K562 (cell line): ENCODE measurements around the gene MPRIP. TPM values are rescaled to one million over a fixed set of nuclear protein-coding genes. Genes with fewer than 3 reads are reported as not detected.

ENCODE experiments used
- ATAC-seq: fragments of 200-7000 bp; cut with Tn5 transposase; 3 replicates; pipeline ENCODE4 v1.9.1; 2020; ENCODE audit warnings: moderate library complexity
- BruUV-seq: library from RNA; stranded (reverse); fragments of 400-500 nt; replicated peaks from 2 replicates; lab custom pipeline; 2021; lab: Mats Ljungman, UMichigan
- CTCF ChIA-PET: fragments of 300-600 bp; formaldehyde crosslinking; extraction: SDS; loops from one replicate; lab custom pipeline; 2021; ENCODE audit warnings: low intra/inter-chr PET ratio; lab: Yijun Ruan, JAX
- POLR2A ChIA-PET: fragments of 300-600, 350-650 bp; sonication (Branson Sonifier 250); formaldehyde crosslinking; extraction: SDS; loops from one replicate; lab custom pipeline; 2021; ENCODE audit warnings: antibody characterized with exemption, inconsistent platforms; lab: Yijun Ruan, JAX
- DNase-seq, 4 experiments: peaks; one replicate each; pipeline versions ENCODE4 v3.0.0 to v3.0.0-alpha.2; 2011 to 2018; ENCODE audit warnings: low spot score in 3 of 4, mixed read lengths in 3 of 4; ENCODE audit errors: extremely low read depth in 1 of 4
- FAIRE-seq: peaks from 2 replicates; lab custom pipeline; 2011; peaks lifted over from hg19 to GRCh38; lab: Jason Lieb, UNC
- H2AFZ ChIP-seq: 2 replicates; pipeline ENCODE4 v1.6.0; 2011; ENCODE audit warnings: low read depth, low read length, control low read depth, inconsistent platforms
- H3K27ac ChIP-seq: fragments of 200-600 bp; 3 replicates; pipeline ENCODE4 v1.8.0; 2011; ENCODE audit warnings: low read depth, mild to moderate bottlenecking, control low read depth, inconsistent platforms, low read length, moderate library complexity, mixed read lengths; ENCODE audit errors: extremely low read depth
- H3K27me3 ChIP-seq, 2 experiments: fragments of 300-600 bp in 1 of 2; 2 replicates in 1 of 2; 3 replicates in 1 of 2; pipeline versions ENCODE4 v1.6.0 to v1.8.0; 2011; ENCODE audit warnings: inconsistent platforms in 2 of 2, low read length in 2 of 2, mild to moderate bottlenecking in 1 of 2, mixed read lengths in 1 of 2, moderate library complexity in 1 of 2; ENCODE audit not compliant: control insufficient read depth in 2 of 2, insufficient read depth in 2 of 2
- H3K36me3 ChIP-seq: fragments of 300-600 bp; 3 replicates; pipeline ENCODE4 v1.8.0; 2011; ENCODE audit warnings: mild to moderate bottlenecking, low read length, inconsistent platforms; ENCODE audit not compliant: control insufficient read depth, insufficient read depth
- H3K4me1 ChIP-seq, 2 experiments: fragments of 200-600 bp in 1 of 2; replicated peaks in 1 of 2; 2 replicates in 1 of 2; 3 replicates in 1 of 2; pipeline versions ENCODE4 v1.5.1 to v1.8.0; 2011; ENCODE audit warnings: inconsistent platforms in 2 of 2, low read length in 2 of 2, mild to moderate bottlenecking in 1 of 2, mixed read lengths in 1 of 2, moderate library complexity in 1 of 2; ENCODE audit not compliant: control insufficient read depth in 2 of 2, insufficient read depth in 2 of 2
- H3K4me2 ChIP-seq: 2 replicates; pipeline ENCODE4 v1.6.1; 2011; ENCODE audit warnings: low read length, control low read depth, inconsistent platforms, mixed read lengths; ENCODE audit not compliant: insufficient read depth
- H3K4me3 ChIP-seq: fragments of 200-600 bp; sonication (generic), shearing (Covaris generic); 2 replicates; pipeline ENCODE4 v1.5.1; 2016; ENCODE audit warnings: control low read depth, inconsistent platforms
- H3K79me2 ChIP-seq: fragments of 200-600 bp; 3 replicates; pipeline ENCODE4 v1.8.0; 2011; ENCODE audit warnings: low read length, inconsistent platforms; ENCODE audit not compliant: control insufficient read depth, insufficient read depth
- H3K9ac ChIP-seq, 2 experiments: 2 replicates each; pipeline versions ENCODE4 v1.6.0 to v1.6.1; 2011; ENCODE audit warnings: low read depth in 2 of 2, low read length in 2 of 2, control low read depth in 1 of 2, inconsistent platforms in 1 of 2, mild to moderate bottlenecking in 1 of 2, mixed read lengths in 1 of 2; ENCODE audit not compliant: insufficient read depth in 1 of 2
- H3K9me1 ChIP-seq: one replicate; pipeline ENCODE4 v1.6.0; 2011; ENCODE audit warnings: inconsistent platforms, mild to moderate bottlenecking, low read length, moderate library complexity; ENCODE audit not compliant: control insufficient read depth, insufficient read depth
- H3K9me3 ChIP-seq: replicated peaks from 2 replicates; pipeline ENCODE4 v1.5.1; 2011; ENCODE audit warnings: low read depth, low read length, inconsistent platforms; ENCODE audit not compliant: control insufficient read depth, insufficient read depth
- H4K20me1 ChIP-seq: replicated peaks from 2 replicates; pipeline ENCODE4 v1.6.1; 2011; ENCODE audit warnings: low read length, inconsistent platforms, mixed read lengths; ENCODE audit not compliant: control insufficient read depth, insufficient read depth
- CC2D1A ChIP-seq: fragments of 450-650 bp; IDR thresholded peaks from 2 replicates; pipeline ENCODE4 v1.6.1; 2017; ENCODE audit warnings: mild to moderate bottlenecking
- EHMT2 ChIP-seq: fragments of 450-650 bp; IDR thresholded peaks from 2 replicates; pipeline ENCODE4 v1.6.1; 2018; ENCODE audit warnings: antibody characterized with exemption
- EP300 ChIP-seq: IDR thresholded peaks from 2 replicates; pipeline ENCODE4 v1.6.1; 2012; ENCODE audit warnings: low read length, improper control_type of control experiment
- ETV1 ChIP-seq: fragments of 450-650 bp; conservative IDR thresholded peaks from 2 replicates; pipeline ENCODE4 v1.6.1; 2016; ENCODE audit warnings: missing genetic modification characterization, control low read depth, low read depth, missing compliant biosample characterization
- EZH2 ChIP-seq: IDR thresholded peaks from 2 replicates; pipeline ENCODE4 v1.6.1; 2012; ENCODE audit warnings: low read depth, mild to moderate bottlenecking, inconsistent platforms, low read length, borderline replicate concordance
- FOXA3 ChIP-seq, 2 experiments: fragments of 450-650 bp in 1 of 2; sonication (generic) in 1 of 2; formaldehyde crosslinking; IDR thresholded peaks in 1 of 2; conservative IDR thresholded peaks in 1 of 2; 2 replicates each; pipeline versions ENCODE4 v1.4.0 to v1.8.0; 2020 to 2022; ENCODE audit warnings: mild to moderate bottlenecking in 2 of 2, missing genetic modification reagents in 1 of 2
- NCOA6 ChIP-seq: fragments of 450-650 bp; IDR thresholded peaks from 2 replicates; pipeline ENCODE4 v1.6.1; 2017; ENCODE audit warnings: mild to moderate bottlenecking
- NELFE ChIP-seq: IDR thresholded peaks from 2 replicates; pipeline ENCODE4 v1.6.1; 2011; ENCODE audit warnings: mild to moderate bottlenecking; ENCODE audit not compliant: insufficient read depth, insufficient read length
- SMC3 ChIP-seq: conservative IDR thresholded peaks from 2 replicates; pipeline ENCODE4 v1.6.1; 2011; ENCODE audit warnings: low read depth, low read length, improper control_type of control experiment; ENCODE audit not compliant: insufficient read depth
- SOX6 ChIP-seq: fragments of 450-650 bp; IDR thresholded peaks from 2 replicates; pipeline ENCODE4 v1.6.1; 2014; ENCODE audit warnings: mild to moderate bottlenecking
- THRAP3 ChIP-seq: fragments of 450-650 bp; IDR thresholded peaks from 2 replicates; pipeline ENCODE4 v1.6.1; 2016; ENCODE audit warnings: mild to moderate bottlenecking, inconsistent platforms, borderline replicate concordance
- ZC3H11A ChIP-seq: IDR thresholded peaks from 2 replicates; pipeline ENCODE4 v1.6.1; 2012; ENCODE audit warnings: low read depth, low read length, improper control_type of control experiment
- ZNF197 ChIP-seq: fragments of 200-800 bp; sonication (Bioruptor generic); IDR thresholded peaks from 2 replicates; pipeline ENCODE4 v1.6.1; 2016; ENCODE audit warnings: low read depth, missing genetic modification characterization, missing compliant biosample characterization
- WGBS: fragments of 100-300 bp; shearing (Covaris generic); methylation state at CpG from one replicate; pipeline ENCODE4 v1.1.6; 2016; ENCODE audit warnings: low coverage, mixed read lengths; ENCODE audit not compliant: insufficient coverage; ENCODE audit errors: missing lambda C conversion rate; 5-methylcytosine and 5-hydroxymethylcytosine counted together
- in situ Hi-C: fragments of 300-500 bp; cut with MboI; formaldehyde crosslinking; loops from 4 replicates; pipeline ENCODE4 v1.15.0; 2018; ENCODE audit warnings: inconsistent platforms, mixed read lengths
- intact Hi-C: fragments of 100-400 bp; cut with micrococcal nuclease; formaldehyde crosslinking; loops from 2 replicates; pipeline ENCODE4 v1.14.2; 2022
- polyA plus RNA-seq, 8 experiments: library from polyadenylated mRNA; depleted of rRNA in 4 of 8; stranded (reverse) in 5 of 8; unstranded in 3 of 8; fragments of >200 nt; fragmentation: Nextera tagmentation in 2 of 8; fragmentation: Illumina TruSeq in 1 of 8; extraction: Ambion mirVana in 2 of 8; extraction: Trizol in 1 of 8; gene quantifications; 2 replicates each; pipeline versions ENCODE4 v1.2.1 to v1.2.3, GENCODE V29; 2011 to 2014; ENCODE audit warnings: inconsistent platforms in 1 of 8, missing spikeins in 1 of 8
- total RNA-seq, 7 experiments: library from RNA; depleted of rRNA in 6 of 7; stranded (reverse); fragments of >200 nt in 6 of 7; fragmentation: Illumina TruSeq in 2 of 7; extraction: Trizol in 2 of 7; gene quantifications; 2 replicates each; pipeline versions ENCODE4 v1.2.1 to v1.2.3, GENCODE V29; 2011 to 2021; ENCODE audit warnings: low replicate concordance in 1 of 7
- TF ChIP-seq, protein P1 (sequence below): fragments of 450-650 bp; IDR thresholded peaks from 2 replicates; pipeline ENCODE4 v1.6.1; 2016; ENCODE audit warnings: mild to moderate bottlenecking, moderate library complexity

The MPRIP gene
- total and polyA plus RNA-seq, 9 of the 15 experiments (the other 6 are each of a cell fraction or from before 2014, with no cell fraction given) = 10.0 to 72.6 (median 30.1) TPM

DNA sequence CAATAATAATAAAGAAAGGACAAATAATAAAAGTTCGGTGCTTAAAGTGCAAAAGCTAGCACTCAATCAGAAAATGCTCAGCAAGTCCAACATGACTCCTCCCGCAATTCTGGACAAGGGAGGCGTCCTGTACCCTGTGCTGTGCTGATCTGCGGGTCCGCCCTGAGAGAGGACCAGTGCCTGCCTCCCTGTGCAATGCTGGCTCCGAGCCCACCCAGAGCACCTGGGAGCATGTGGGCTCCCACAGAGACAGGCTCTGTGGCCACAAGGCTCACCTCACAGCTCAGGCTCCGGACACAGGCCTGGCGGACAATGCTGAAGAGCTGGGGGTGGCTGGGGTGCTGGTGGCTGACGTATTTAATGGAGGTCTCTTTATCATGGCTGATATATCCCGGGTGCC is 183.6 kb downstream of the MPRIP start:
- H3K27ac ChIP-seq = no peak overlapping the region
- H3K4me3 ChIP-seq = no peak overlapping the region
- in situ Hi-C loops = no loop called here
- no peaks in the 10 kb centered on the region for H3K27me3 ChIP-seq
- ATAC-seq (no peak), DNase-seq (no peak), FAIRE-seq (no peak)
- no peak overlapping the region for H3K4me2 ChIP-seq
- BruUV-seq = no TSS peak
- H3K36me3 ChIP-seq = peaks cover 89% of the 10 kb centered on the region
- ChIA-PET CTCF (no interaction called here), POLR2A (interaction anchor here (1.6 kb wide), 1 partner anchor 10 kb away, joined by 6 read pairs; no protein-coding TSS in a partner anchor)
- H3K4me1 ChIP-seq = peaks cover 0 to 5% of the 10 kb centered on the region in 2 experiments; a peak in 1 of 5 replicates
- no peaks in the 10 kb centered on the region for H4K20me1 ChIP-seq
- no peak overlapping the region for H3K9ac ChIP-seq
- no peaks in the 10 kb centered on the region for H3K9me3 ChIP-seq
- intact Hi-C loops = no loop called here
- no peaks in the 10 kb centered on the region for H3K79me2 ChIP-seq
- no peak overlapping the region for H2AFZ ChIP-seq
- no peaks in the 10 kb centered on the region for H3K9me1 ChIP-seq
- 91% methylated on average over 10 of the region's 10 CpGs for WGBS
- TF ChIP-seq EHMT2 = no peak
- TF ChIP-seq, protein P1, sequence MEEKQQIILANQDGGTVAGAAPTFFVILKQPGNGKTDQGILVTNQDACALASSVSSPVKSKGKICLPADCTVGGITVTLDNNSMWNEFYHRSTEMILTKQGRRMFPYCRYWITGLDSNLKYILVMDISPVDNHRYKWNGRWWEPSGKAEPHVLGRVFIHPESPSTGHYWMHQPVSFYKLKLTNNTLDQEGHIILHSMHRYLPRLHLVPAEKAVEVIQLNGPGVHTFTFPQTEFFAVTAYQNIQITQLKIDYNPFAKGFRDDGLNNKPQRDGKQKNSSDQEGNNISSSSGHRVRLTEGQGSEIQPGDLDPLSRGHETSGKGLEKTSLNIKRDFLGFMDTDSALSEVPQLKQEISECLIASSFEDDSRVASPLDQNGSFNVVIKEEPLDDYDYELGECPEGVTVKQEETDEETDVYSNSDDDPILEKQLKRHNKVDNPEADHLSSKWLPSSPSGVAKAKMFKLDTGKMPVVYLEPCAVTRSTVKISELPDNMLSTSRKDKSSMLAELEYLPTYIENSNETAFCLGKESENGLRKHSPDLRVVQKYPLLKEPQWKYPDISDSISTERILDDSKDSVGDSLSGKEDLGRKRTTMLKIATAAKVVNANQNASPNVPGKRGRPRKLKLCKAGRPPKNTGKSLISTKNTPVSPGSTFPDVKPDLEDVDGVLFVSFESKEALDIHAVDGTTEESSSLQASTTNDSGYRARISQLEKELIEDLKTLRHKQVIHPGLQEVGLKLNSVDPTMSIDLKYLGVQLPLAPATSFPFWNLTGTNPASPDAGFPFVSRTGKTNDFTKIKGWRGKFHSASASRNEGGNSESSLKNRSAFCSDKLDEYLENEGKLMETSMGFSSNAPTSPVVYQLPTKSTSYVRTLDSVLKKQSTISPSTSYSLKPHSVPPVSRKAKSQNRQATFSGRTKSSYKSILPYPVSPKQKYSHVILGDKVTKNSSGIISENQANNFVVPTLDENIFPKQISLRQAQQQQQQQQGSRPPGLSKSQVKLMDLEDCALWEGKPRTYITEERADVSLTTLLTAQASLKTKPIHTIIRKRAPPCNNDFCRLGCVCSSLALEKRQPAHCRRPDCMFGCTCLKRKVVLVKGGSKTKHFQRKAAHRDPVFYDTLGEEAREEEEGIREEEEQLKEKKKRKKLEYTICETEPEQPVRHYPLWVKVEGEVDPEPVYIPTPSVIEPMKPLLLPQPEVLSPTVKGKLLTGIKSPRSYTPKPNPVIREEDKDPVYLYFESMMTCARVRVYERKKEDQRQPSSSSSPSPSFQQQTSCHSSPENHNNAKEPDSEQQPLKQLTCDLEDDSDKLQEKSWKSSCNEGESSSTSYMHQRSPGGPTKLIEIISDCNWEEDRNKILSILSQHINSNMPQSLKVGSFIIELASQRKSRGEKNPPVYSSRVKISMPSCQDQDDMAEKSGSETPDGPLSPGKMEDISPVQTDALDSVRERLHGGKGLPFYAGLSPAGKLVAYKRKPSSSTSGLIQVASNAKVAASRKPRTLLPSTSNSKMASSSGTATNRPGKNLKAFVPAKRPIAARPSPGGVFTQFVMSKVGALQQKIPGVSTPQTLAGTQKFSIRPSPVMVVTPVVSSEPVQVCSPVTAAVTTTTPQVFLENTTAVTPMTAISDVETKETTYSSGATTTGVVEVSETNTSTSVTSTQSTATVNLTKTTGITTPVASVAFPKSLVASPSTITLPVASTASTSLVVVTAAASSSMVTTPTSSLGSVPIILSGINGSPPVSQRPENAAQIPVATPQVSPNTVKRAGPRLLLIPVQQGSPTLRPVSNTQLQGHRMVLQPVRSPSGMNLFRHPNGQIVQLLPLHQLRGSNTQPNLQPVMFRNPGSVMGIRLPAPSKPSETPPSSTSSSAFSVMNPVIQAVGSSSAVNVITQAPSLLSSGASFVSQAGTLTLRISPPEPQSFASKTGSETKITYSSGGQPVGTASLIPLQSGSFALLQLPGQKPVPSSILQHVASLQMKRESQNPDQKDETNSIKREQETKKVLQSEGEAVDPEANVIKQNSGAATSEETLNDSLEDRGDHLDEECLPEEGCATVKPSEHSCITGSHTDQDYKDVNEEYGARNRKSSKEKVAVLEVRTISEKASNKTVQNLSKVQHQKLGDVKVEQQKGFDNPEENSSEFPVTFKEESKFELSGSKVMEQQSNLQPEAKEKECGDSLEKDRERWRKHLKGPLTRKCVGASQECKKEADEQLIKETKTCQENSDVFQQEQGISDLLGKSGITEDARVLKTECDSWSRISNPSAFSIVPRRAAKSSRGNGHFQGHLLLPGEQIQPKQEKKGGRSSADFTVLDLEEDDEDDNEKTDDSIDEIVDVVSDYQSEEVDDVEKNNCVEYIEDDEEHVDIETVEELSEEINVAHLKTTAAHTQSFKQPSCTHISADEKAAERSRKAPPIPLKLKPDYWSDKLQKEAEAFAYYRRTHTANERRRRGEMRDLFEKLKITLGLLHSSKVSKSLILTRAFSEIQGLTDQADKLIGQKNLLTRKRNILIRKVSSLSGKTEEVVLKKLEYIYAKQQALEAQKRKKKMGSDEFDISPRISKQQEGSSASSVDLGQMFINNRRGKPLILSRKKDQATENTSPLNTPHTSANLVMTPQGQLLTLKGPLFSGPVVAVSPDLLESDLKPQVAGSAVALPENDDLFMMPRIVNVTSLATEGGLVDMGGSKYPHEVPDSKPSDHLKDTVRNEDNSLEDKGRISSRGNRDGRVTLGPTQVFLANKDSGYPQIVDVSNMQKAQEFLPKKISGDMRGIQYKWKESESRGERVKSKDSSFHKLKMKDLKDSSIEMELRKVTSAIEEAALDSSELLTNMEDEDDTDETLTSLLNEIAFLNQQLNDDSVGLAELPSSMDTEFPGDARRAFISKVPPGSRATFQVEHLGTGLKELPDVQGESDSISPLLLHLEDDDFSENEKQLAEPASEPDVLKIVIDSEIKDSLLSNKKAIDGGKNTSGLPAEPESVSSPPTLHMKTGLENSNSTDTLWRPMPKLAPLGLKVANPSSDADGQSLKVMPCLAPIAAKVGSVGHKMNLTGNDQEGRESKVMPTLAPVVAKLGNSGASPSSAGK = no peak
- TF ChIP-seq NELFE = no peak
- TF ChIP-seq FOXA3 (CRISPR knock-in tag; conservative IDR thresholded peaks at IDR 0.05 in 1 of 2, IDR thresholded peaks at IDR 0.05 in 1 of 2) = no peak
- TF ChIP-seq SMC3 = no peak
- TF ChIP-seq NCOA6 = no peak
- TF ChIP-seq SOX6 = no peak
- TF ChIP-seq CC2D1A = no peak
- no peak for TF ChIP-seq EZH2
- TF ChIP-seq ZNF197 = no peak
- TF ChIP-seq THRAP3 = no peak
- TF ChIP-seq ETV1 (tag) = no peak
- no peak for TF ChIP-seq EP300
- TF ChIP-seq ZC3H11A = no peak
